Panc1 (cell line): ENCODE results near the gene RAB27B.

ENCODE experiments used
- CTCF ChIP-seq: fragments of 450-650 bp; IDR thresholded peaks from 2 replicates; pipeline ENCODE4 v1.5.1; 2017; ENCODE audit warnings: mild to moderate bottlenecking
- POLR2AphosphoS5 ChIP-seq: IDR thresholded peaks from 2 replicates; pipeline ENCODE4 v1.6.1; 2012; ENCODE audit warnings: mild to moderate bottlenecking, low read depth, low read length, moderate library complexity

- no peak for TF ChIP-seq CTCF
- no peak for TF ChIP-seq POLR2AphosphoS5
Measured at GRCh38 chr18:54828281-54828881, at the start of gene RAB27B.
